GM23248 (cell line): ENCODE results near the gene PXDN.

Experiments
- EZH2 ChIP-seq: fragments of 200-600 bp; sonication (generic); IDR thresholded peaks from 2 replicates; pipeline ENCODE4 v1.6.1; 2018; ENCODE audit warnings: antibody characterized with exemption, mild to moderate bottlenecking; ENCODE audit not compliant: insufficient read depth, poor library complexity, severe bottlenecking
- EZH2phosphoT487 ChIP-seq: fragments of 200-600 bp; sonication (generic); IDR thresholded peaks from 2 replicates; pipeline ENCODE4 v1.6.1; 2018; ENCODE audit warnings: antibody characterized with exemption, moderate library complexity, mild to moderate bottlenecking, low read depth; ENCODE audit not compliant: insufficient read depth

DNA sequence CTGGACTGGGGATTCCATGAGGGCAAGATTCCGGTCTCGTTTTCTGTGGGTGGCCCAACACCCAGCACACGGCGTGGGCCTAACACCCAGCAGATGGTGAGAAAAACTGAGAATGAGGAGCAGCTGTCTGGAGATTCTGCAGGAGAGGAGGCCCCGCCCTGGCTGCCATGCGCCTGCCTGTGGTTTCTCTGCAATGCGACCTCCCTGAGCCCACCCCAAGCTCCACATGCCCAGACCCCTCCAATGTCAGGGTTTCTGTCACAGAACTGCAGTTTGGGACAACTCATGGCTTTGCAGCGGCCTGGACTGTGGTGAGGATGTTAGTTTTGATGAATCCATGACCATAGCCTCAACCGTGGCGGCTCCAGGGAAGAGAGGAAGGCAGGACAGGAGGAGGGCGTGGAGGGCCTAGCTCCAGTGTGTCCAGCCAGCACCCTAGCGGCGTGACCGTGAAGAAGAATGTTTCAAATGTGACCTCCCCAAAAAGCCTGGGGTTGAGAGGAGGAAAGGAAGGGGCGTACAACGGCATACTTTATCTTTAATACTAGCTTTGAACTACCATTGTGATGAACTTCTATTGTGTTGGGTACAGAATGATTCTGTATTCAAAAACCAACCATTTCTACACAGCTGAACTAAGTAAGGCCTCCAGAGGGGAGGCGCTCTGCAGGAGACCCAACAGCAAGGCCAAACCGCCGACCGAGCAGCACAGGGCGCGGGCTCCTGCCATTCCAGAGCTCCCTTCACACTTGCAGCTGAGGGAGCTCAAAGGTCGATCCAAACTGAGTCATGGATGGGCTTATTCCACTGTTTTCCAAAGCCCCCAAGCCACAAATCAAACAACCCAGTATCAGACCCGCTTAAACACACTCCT, 3.4 kb downstream of the PXDN start:
- TF ChIP-seq EZH2 (no peak), EZH2phosphoT487 (no peak)
